NCI-H1417 (cell line): Measurements from ENCODE around the gene SERINC5.
"Not testable (repeated sequence)": the region's sequence is repeated elsewhere in the genome, so short reads cannot be mapped to it uniquely, and the experiment has no call there.

Experiments
- DNase-seq, 3 experiments: peaks; one replicate each; lab custom pipeline; 2025; lab: John Stamatoyannopoulos, UW

The SERINC5 gene

DNA sequence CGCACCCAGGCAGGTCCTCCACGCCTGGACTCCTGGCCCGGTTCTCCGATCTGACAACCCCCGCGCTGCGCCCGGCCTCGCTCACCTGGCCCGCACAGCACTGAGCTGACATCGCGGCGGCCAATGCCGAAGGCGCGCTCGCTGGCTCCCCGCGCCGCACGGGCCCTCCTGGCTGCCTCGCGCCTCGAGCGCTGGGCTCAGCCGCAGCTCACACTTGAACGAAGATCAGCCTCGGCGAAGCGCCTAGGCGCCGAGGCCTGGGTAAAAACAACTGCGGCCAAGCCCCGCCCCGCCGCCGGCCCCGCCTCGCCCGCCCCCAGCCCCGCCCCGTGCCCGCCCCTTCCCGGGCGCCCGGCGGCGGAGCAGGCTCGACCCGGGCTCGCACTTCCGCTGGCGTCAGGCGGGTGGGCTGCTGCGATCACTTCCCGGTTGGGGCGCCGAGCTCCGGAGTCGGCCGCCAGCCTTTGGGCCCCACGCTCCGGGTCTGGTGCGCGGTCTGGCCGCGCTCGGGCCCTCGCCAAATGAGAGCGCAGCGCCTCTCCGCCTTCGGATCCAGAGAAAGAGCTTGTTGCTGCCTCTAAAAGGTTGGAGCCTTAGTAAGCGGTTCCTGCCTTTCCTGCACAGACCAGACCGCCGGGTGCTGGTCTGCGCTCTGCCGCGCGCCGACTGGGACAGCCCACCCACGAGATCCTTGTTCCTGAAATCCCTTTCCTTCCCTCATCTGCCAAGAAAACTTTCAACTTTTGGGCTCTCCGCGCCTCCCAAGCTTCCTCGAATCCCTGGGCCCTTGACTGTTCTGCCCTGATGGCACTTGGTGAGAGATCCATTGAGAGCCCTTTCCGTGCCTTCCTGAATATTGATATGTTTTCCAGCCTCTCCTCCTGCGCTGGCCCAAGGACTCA is at the start of gene SERINC5:
Gene SERINC5 (minus strand): TSS at position 238 of the 902 bp plus-strand sequence. CDS start 126 bp downstream, at position 112.
- peak in 2 of 3 experiments; percentile 34 to 59 for DNase-seq

DNA sequence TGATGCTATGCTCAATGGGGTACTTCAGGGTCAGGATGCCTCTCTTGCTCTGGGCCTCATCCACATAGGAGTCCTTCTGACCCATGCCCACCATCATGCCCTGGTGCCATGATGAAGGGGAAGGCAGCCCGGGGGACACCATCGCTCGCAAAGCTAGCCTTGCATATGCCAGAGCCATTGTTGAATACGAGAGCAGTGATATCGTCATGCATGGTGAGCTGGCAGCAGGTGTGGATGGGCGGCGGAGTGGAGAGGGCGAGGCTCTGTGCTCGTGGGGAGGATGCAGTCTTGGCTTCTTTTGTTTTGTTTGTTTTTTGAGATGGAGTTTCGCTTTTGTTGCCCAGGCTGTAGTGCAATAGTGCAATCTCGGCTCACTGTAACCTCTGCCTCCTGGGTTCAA is 46.8 kb upstream of the SERINC5 start:
- DNase-seq, result peak in 1 of 3 experiments; percentile 35

DNA sequence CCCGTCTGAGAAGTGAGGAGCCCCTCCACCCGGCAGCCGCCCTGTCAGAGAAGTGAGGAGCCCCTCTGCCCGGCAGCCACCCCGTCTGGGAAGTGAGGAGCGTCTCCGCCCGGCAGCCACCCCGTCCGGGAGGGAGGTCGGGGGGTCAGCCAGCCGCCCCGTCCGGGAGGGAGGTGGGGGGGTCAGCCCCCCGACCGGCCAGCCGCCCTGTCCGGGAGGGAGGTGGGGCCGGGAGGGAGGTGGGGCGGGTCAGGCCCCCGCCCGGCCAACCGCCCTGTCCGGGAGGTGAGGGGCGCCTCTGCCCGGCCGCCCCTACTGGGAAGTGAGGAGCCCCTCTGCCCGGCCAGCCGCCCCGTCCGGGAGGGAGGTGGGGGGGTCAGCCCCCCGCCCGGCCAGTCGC is 45.5 kb upstream of the SERINC5 start:
- DNase-seq, result not testable (repeated sequence)

GRCh38 chr5:80300796-80301195 is 44.9 kb upstream of the SERINC5 start:
- not testable (repeated sequence) for DNase-seq

DNA sequence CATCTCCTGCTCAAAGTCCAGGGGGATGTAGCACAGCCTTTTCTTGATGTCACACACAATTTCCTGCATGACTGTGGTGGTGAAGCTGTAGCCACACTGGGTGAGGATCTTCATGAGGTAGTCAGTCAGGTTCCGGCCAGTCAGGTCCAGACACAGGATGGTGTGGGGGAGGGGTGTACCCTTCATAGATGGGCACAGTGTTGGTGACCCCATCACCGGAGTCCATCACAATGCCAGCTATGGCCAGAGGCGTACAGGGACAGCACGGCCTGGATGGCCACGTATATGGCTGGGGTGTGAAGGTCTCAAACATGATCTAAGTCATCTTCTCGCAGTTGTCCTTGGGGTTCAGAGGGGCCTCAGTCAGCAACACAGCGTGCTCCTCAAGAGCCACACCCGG is 44.3 kb upstream of the SERINC5 start:
- no peak for DNase-seq

DNA sequence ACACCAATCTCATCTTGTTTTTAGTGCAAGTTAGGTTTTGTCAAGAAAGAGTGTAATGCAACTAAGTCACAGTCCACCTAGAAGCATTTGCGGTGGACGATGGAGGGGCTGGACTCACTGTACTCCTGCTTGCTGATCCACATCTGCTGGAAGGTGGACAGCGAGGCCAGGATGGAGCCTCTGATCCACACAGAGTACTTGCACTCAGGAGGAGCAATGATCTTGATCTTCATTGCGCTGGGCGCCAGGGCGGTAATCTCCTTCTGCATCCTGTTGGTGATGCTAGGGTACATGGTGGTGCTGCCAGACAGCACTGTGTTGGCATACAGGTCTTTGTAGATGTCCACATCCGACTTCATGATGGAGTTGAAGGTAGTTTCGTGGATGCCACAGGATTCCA is 43.8 kb upstream of the SERINC5 start:
- no peak for DNase-seq

DNA sequence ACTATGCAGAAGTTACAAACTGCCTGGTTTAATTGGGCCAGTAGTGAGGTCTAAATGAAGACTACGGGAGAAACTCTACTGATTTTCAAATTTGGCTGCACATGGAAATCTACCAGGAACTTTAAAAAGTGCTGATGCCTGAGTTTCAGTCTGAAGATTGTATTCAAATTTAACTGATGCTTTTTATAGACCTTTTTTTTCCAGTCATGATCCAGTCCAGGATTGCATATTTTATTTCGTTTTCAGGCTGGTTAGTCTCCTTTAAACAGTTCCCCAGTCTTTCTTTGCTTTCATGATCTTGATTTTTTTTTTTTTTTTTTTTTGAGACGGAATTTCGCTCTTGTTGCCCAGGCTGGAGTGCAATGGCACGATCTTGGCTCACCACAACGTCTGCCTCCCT is 40.3 kb upstream of the SERINC5 start:
- DNase-seq, result no peak

GRCh38 chr5:80291761-80292160 is 35.9 kb upstream of the SERINC5 start:
- no peak for DNase-seq

DNA sequence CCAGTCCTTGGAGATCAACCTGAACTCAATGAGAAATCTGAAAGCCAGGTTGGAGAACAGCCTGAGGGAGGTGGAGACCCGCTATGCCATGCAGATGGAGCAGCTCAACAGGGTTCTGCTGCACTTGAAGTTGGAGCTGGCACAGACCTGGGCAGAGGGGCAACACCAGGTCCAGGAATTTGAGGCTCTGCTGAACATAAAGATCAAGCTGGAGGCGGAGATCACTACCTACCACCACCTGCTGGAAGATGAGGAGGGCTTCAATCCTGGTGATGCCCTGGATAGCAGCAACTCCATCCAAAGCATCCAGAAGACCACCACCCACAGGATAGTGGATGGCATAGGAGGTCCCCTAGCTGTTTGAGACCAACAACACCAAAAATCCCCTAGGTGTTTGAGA is 33.5 kb upstream of the SERINC5 start:
- DNase-seq, result no peak

- no peak for DNase-seq
Observed at GRCh38 chr5:80288177-80288576, 32.3 kb upstream of the SERINC5 start.

GRCh38 chr5:80284720-80285119 is 28.9 kb upstream of the SERINC5 start:
- no peak for DNase-seq

DNA sequence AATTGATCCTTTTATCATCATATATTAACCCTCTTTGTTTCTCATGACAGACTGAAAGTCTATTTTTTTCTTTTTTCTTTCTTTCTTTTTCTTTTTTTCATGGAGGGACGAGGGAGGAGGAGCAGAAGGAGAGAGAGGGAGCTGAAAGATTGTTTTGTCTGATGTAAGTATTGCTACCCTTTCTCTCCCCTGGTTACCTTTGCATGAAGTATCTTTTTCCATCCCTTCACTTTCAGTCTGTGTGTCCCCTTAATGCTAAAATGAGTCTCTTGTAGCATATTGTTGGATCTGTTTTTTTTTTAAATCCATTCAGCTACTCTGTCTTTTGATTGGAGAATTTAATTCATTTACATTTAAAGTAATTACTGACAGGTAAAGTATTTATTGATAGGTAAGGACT is 27.5 kb upstream of the SERINC5 start:
- no peak for DNase-seq

DNA sequence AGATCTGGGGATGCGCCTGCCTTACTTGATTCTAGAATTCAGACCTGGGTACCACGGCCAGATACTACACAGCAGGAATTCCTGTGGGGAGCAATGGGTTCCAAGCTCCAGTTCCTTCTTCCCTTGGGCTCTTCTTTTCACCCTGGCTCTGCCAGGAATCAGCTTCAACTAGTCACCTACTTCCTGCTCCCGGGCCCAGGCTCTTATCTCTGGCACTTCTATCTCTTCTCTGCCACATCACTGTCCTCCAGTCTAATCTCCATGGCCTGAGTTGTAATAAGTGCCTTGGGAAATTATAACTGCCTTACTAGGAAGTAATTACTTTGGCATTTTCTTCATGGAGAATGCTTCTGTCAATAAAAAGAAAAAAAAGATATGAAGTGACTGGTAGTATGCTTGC is 26.2 kb upstream of the SERINC5 start:
- DNase-seq, result peak in 1 of 3 experiments; percentile 24

- no peak for DNase-seq
Observed at GRCh38 chr5:80277191-80277590, 21.3 kb upstream of the SERINC5 start.

DNA sequence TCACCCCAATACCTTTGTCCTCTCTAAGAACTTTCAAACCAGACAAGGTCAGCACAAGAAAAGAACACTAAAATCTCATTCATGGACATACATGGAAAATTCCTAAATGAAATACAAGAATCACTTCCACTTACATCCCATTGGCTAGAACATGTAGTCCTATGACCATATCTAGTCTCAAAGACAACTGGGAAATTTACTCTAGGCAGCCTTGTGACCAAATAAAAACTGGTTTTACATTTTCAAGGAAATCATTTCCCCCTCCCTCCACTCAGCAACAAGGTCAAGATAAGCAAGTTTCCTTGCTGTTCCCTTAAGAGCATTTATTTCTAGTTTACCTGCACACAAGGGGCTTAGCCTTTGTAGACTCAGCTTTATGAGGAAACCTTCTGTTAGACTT is 20.3 kb upstream of the SERINC5 start:
- DNase-seq, result no peak

DNA sequence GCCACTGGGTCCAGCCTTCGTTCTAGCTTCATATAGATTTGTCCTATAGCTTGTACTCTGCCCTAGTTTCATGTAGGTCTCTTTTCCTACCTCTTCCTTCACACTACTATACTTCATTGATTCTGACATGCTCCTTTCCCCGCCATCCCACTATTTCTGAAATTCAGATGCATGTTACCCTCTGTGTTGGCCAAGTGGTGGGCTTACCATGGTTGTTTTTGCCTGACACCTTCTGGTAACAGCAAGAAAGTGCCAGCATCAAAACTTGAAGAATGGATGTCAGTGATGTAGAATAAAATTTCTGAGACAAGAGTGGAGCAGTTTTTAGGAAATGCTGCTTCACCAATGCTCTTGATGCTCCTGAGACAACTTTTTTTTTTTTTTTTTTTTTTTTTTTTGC is 19.5 kb upstream of the SERINC5 start:
- DNase-seq, result peak in 1 of 3 experiments; percentile 45

- not testable (repeated sequence) for DNase-seq
Observed at GRCh38 chr5:80270543-80270942, 14.7 kb upstream of the SERINC5 start.

GRCh38 chr5:80269991-80270438 is 14.2 kb upstream of the SERINC5 start:
- no peak for DNase-seq

GRCh38 chr5:80268916-80269315 is 13.1 kb upstream of the SERINC5 start:
- no peak for DNase-seq

DNA sequence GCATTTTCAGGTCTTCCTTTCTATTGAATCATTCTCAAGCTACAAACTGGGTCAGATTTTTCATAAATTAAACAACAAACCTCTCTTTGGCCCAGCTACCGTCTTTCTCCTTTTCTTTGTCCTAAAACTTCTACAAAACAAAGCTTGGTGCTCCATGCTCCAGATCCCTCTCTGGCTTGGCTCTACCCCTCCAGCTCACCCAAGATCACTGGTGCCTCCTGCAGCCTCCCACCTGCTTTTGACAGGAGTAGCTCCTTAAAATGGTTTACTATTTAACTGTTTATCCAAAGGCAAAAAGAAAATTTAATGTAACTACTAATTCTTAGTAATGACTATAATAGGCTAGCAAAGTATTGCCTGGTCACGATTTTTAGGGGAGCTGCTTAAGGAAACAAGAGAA is 10.7 kb upstream of the SERINC5 start:
- DNase-seq, result no peak

DNA sequence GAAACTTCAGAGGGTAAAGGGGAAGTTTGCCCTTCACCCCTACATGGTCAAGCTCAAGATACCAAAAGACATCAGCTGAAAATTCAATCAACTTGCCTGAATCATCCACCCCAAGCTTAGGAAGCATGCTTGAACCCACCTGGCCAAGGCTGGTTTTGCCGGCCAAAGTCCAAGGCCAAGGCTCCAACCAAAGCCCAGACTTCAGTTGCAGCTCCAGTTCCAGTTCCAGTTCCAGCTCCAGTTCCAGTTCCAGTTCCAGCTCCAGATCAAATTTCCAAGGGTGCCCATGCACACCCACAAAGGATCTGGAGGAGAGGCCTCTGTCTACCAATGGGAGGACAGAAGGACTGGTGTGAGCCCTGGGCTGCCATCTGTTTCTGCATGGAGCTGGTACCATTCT is 4.6 kb upstream of the SERINC5 start:
- DNase-seq, result no peak

DNA sequence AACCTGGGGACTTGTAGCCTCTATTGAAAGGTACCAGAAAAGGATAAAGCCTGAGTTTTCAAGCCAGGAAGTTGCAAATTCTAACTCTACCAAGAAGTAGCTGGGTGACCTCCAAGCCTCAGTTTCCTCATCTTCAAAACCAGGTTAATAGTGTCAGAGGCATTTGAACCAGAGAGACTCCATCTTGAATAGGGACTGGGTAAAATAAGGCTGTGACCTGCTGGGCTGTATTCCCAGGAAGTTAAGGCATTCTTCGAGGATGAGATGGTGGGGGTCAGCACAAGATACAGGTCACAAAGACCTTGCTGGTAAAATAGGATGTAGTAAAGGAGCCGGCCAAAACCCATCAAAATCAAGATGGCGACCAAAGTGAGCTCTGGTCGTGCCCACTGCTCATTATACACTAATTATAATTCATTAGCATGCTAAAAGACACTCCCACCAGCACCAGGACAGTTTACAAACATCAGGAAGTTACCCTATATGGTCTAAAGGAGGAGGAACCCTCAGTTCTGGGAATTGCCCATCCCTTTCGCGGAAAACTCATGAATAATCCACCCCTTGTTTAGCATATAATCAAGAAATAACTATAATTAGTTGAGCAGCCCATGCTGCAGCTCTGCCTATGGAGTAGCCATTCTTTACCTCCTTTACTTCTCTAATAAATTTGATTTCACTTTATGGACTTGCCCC is 3.8 kb upstream of the SERINC5 start:
- no peak for DNase-seq

GRCh38 chr5:80255431-80255810 is 427 bp downstream of the SERINC5 start:
- peak; percentile 23 to 59 (median 57) for DNase-seq
